GM13977 (cell line): Measurements from ENCODE around the gene SH2B3.

Experiments used
- DNase-seq: peaks from one replicate; pipeline ENCODE4 v3.0.0; 2012; ENCODE audit warnings: low spot score
- in situ Hi-C: fragments of 300-500 bp; cut with MboI; formaldehyde crosslinking; loops from one replicate; pipeline ENCODE4 v1.12.0; 2022; ENCODE audit warnings: low sequenced_read_pairs, low pct_unique_long_range_greater_than_20kb, mixed read lengths, inconsistent platforms; ENCODE audit not compliant: unreplicated experiment
- TF ChIP-seq, protein P1 (sequence below): IDR thresholded peaks from 2 replicates; pipeline ENCODE4 v1.5.1; 2012; ENCODE audit warnings: mild to moderate bottlenecking, control low read depth; ENCODE audit not compliant: insufficient read depth; ENCODE audit errors: extremely low read depth, missing control alignments

The SH2B3 gene

DNA sequence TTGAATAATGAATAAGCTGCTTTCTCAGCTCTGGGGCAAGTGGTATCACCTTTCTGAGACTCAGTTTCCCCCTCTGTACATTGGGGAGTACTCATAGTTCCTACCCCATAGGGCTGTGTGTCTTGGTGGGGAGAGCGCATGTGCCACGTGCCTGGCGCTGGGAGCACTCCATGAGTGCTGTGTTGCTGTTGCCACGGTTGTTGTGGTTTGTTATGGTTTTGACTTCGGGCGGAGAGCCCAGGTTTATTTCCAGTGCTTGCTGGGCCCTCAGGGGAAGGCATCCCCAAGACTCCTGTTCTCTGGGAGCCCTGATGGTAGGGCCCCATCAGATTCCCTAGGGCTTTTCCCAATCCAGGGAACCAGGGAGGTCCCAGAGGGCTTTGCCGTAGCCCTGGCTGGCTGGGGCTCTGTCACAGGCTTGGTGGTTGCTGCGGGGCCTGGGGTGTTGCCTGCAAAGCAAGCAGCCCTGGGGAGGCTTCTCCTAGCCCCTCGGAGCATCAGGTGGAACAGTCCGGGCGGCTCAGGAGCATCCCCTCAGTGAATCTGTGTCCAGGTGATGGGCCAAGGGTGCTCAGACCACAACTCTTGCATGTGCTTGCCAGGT, 18.6 kb downstream of the SH2B3 start:
- DNase-seq, result no peak
- in situ Hi-C loops, result no loop called here

DNA sequence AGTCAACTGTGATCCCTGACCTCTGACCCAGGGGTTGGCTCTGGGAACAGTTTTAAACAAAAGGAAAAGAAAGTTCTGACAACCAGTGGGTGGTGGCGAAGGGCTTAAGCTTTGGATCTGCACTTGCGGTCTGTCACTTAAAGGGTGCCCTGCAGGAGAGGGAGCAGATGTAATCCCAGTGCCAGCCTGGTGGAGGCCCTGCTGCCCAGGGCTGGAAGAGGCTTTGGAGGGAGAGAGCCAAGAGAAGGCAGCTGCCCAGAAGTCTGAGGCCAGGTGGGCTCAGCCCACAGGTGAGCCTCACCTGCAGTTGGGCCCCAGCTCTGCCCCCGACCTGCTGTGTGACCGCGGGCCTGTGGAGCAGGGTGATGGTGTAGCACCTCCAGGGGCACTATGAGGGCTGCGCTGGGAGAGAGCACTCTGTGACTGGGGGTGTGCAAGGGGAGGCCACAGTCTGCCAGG, 19.1 kb downstream of the SH2B3 start:
- no peak for DNase-seq
- TF ChIP-seq, protein P1, sequence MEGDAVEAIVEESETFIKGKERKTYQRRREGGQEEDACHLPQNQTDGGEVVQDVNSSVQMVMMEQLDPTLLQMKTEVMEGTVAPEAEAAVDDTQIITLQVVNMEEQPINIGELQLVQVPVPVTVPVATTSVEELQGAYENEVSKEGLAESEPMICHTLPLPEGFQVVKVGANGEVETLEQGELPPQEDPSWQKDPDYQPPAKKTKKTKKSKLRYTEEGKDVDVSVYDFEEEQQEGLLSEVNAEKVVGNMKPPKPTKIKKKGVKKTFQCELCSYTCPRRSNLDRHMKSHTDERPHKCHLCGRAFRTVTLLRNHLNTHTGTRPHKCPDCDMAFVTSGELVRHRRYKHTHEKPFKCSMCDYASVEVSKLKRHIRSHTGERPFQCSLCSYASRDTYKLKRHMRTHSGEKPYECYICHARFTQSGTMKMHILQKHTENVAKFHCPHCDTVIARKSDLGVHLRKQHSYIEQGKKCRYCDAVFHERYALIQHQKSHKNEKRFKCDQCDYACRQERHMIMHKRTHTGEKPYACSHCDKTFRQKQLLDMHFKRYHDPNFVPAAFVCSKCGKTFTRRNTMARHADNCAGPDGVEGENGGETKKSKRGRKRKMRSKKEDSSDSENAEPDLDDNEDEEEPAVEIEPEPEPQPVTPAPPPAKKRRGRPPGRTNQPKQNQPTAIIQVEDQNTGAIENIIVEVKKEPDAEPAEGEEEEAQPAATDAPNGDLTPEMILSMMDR, result no peak
- in situ Hi-C loops, result no loop called here

More for the DNA sequence above, 18.6 kb downstream of the SH2B3 start:
- TF ChIP-seq, protein P1, result no peak

DNA sequence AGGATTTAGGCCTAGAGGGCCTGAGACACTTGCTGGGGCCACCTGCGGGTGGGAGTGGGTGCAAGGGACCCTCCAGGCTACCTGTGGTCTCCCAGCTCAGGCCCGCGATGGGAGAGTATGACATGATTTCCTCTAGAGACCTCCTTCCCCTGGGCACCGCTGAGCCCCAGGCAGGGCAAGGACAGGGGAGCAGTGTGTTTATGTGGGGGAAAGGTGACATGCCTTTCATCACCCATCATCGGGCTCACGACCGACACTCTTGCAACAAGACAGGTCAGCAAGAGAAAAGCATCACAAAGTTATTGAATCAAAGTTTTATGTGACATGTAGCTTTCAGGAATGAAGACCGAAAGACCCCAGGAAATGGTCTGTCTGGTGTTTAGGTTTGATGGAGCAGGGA, 19.9 kb downstream of the SH2B3 start:
- in situ Hi-C loops, result no loop called here
- DNase-seq, result no peak
- TF ChIP-seq, protein P1, result no peak

DNA sequence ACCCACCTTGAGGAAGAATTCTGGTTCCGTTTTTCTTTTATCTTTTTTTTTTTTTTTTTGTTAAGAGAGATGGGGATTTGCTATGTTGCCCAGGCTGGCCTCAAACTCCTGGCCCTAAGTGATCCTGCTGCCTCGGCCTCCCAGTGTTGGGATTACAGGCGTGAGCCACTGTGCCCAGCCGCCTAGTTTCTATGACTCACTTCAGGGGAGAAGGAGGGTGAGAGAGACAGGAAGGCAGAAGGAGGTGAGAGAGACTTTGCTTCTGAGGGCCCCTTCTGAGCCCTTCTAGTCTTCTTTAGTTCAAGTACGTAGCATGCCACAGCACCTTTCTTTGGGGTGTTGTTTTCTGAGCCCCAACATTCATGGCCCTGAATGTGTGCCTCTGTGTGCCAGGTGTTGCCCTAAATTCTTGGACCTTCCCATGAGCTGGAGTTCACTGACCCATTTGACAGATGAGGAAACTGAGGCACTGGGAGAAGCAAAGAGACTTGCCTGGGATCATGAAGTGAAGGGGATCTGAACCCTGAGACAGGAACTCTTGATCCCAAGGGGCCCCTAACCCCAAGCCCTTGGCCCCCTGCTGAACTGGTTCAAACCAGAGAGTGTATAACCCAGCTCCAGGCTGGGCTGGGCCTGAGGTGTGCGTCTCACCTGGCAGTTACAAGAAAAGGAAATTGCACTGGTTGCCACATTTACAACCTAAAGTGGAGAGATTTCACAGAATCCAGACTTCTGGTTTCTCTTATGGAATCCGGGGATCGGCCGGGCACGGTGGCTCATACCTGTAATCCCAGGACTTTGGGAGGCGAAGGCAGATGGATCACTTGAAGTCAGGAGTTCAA, 20.8 kb downstream of the SH2B3 start:
- DNase-seq, result no peak
- TF ChIP-seq, protein P1, result no peak
- in situ Hi-C loops, result no loop called here

DNA sequence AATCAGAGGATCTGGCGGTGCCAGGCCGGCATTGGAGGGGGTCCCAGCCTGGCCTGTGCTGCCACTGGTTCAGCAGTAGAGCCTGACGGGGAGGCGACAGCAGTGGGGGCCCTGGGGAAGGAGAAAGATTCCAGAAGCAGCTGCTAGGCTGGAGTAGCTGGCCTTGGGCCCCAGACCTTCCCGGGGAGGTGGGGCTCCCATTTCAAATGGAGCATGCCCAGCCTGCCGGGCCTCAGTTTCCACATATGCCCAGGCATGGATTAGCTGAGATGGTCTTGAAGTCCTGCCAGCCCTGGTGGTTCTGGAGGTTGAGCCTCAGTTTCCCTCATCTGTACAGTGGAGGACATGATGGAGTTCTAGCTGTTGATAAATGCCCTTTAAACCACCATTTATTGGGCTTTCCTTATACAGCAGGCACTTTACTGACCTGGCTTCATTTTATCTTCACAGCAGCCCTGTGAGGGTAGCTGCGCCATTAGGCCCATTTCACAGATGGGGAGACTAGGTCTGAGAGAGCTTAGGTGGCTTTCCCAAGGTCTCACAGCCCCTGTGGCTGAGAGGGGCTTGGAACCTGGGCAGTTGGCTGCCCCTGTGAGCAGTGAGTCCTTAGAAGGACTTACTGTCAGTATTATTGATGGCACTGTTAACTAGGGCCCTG, 21.8 kb downstream of the SH2B3 start:
- in situ Hi-C loops, result no loop called here
- TF ChIP-seq, protein P1, result no peak
- no peak for DNase-seq

DNA sequence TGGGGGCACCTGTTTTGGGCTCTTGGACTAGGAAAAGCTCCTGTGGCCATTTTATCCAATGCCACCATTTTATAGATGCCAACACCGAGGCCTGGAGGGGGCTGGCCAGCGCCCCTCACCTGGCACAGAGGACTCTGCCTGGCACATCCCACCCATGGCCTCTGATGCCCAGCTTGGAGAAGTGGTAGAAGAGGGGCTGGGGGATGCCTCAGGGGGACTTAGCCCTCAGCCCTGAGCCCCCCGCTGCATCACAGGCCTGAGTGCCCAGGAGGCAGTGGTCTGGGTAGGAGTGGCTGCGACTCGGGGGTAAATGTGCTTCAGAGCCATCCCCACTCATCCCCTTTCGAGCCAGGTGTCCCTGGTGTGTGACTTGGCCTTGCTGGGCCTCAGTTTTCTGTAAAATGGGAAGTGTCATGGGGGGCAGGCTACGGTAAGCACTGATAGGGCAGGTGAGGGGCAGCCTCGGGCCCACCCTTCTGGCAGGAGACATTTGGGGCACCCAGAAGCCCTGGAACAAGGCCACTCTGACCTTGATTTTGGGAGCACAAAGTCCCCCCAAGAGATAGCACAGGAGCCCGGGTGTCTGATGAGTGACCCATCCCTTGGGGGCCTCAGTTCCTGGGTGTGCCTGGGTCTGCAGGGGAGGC, 22.5 kb downstream of the SH2B3 start:
- TF ChIP-seq, protein P1, result no peak
- DNase-seq, result no peak
- in situ Hi-C loops, result no loop called here
